Activated CD8-positive, alpha-beta memory T cell treated with anti-CD3 and anti-CD28 coated beads for 48 hours (primary cell): ENCODE data around the gene PTPN7.
"Not testable (repeated sequence)": the region's sequence is repeated elsewhere in the genome, so short reads cannot be mapped to it uniquely, and the experiment has no call there.

Experiments used
- DNase-seq, 3 experiments: peaks; one replicate each; pipeline ENCODE4 v3.0.0-alpha.2; 2020; ENCODE audit warnings: low read depth in 2 of 3, low spot score in 2 of 3

PTPN7 gene

DNA sequence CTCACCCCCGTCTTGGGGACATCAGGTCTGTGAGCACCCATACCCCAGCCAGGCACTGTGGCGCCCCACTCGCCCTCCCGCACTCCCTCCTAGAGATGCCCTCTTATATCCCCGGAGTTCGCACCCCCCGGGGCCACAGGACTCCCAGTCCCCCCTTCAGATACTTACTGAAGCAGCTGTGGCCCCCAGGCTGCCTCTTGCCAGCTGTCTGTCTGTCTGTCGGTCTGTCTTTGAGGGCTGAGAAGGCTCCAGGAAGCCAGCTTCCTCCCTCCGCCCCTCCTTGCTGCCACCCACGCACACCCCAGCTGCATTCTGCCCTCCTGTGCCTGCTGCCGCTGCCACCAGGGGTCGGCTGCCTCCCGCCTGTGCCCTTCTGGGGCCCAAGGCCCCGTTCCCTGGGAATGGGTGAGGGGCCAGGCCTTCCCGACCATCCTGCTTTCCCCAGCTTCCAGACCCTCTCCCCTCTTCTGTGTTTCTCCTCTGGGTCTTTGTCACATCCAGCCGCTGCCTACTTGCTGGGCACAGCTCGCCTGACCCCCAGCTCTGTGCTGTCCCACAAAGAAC, at the start of gene PTPN7:
Gene PTPN7, minus strand, starts transcription at position 226 of the 564 bp plus-strand sequence. CDS start 1,200 bp downstream, outside the sequence.
- peak; percentile 70 to 86 (median 80) for DNase-seq

DNA sequence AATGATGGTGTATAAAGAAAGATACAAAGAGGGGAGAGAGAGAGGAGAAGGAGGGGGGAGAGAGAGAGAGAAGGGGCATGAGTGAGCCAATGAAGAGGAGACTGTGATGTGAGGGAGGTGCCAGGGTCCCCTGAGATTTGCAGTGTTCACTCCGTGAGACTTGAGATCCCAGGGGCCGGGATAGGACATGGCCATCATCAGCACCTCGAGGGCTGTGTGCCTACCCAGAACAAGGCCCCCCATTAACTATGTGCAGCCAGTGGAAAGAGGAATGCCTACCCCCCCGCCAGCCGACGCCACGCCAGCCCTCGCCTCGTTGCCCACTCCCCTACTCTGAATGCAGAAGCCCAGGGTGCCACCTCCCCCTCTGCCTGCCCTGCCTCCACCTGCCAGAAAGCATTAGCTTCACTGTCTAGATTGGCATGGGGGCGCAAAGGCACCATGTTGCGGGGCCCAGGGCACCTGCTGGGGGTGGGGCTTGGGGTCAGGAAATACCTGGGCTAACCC, 48.0 kb upstream of the PTPN7 start:
- DNase-seq = no peak

DNA sequence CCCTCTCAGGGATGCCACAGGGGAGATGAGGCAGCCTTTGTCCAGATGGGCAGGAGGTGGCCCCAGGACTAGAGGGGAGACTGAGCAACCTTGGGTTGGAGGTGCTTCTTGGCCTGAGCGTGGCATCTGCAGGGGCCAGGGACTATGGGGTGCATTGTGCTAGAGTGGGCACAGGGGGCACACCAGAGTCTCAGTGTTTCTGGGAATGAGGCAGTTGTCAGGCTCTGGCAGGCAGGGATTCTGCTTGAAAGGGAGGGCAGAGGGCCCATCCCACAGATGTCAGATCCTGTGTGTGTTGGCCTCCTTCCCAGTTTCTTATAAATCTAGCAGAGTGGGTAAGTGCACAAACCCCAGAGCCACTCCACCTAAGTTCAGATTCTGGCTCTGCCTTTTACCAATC, 46.9 kb upstream of the PTPN7 start:
- DNase-seq = no peak

DNA sequence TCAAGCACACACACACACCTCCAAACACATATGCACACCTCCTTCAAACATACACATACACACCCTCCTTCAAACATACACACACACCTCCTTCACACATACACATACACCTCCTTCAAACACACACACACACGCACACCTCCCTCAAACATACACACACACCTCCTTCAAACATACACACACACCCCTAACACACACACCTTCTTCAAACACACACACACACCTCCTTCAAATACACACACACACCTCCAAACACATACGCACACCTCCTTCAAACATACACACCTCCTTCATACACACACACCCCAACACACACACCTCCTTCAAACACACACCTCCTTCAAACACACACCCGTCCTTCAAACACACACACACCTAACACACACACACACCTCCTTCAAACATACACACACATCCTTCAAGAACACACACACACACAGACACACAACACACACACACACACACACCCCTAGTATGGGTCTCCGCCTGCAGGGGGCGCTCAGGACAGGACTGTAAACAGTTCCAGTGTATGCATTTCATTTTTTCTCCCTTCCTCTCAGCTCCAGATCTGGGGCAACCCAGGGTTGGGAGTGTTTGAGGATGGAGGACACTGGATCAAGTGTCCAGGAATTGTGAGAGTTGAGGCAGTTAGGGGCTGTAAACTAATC, 45.3 kb upstream of the PTPN7 start:
- DNase-seq = no peak

DNA sequence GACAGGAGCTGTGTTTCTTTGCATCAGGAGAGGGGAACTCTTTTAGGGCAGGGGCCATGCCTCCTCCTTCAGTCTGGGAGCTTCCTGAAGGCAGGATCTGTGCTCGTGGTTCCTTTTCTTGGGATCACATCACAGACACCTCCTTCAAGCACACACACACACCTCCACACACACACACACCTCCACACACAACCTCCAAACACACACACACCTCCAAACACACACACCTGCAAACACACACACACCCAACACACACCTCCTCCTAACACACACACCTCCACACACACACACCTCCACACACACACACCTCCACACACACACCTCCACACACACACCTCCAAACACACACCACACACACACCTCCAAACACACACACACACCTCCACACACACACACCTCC, 43.7 kb upstream of the PTPN7 start:
- DNase-seq = no peak

DNA sequence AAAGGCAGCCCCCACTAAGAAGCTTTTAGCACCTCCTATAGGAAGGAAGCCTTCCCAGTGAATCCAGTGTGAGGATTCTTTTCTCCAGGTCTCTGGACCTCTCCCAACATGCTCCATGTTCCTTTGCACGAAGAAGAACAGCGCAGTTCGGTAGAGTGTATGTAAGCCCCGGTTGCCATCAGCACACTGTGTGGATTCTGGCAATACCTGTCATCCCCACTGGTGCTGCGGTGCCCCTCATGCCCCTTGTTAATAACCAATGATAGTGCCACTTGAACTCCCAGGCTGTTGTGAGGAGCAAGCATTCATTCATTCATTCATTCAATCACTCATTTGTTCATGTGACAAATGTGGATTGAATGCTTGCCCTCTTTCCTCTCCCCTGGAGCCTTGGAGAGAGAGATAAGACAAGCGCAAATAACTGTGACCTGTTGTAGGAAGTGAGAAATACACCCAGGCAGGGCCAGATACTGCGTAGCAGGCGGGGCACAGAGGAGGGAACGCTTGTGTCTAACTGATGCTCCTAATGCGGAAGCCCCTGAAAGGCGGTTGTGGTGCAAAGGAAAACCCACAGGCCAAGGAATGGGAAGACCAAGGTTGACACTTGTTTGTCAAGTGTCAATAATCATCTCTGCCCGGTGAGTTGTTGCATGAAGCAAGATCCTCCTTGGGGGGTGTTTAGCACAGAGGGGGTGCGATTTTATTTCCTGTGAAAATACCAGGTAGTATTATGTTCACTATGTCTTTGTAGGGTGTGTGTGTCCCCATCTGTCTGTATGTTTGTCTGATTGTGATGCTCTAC, 43.0 kb upstream of the PTPN7 start:
- DNase-seq = no peak

DNA sequence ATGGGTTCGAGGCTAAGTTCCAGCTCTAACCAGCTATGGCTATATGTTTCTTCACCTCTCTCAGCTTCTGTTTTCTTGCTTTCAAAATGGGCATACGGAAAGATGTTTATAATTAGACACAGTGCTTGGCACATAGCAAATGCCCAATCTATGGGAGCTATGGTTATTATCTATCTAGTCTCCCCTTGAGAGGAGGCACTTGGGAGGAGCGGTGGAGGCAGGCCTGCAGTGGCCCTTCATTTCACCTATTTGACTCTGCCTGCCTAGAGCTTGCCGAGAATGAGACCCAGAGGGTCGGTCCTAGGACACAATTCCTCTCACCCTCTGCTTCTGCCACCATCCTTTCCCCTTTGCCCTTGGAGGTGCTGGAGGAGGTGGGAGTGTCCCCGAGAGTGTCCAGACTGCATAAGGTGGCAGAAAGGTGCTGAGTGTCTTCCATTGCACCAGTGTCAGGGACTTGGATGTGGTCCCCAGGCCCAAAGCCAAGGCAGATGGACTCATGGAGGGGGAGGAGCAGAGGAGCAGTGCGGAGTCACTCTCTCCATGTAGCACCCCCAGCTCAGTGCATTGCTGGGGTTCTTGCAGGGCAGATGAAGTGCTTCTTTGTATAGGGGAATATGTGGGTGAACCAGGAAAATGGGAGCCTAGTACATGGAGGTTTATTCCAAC, 42.2 kb upstream of the PTPN7 start:
- no peak for DNase-seq

DNA sequence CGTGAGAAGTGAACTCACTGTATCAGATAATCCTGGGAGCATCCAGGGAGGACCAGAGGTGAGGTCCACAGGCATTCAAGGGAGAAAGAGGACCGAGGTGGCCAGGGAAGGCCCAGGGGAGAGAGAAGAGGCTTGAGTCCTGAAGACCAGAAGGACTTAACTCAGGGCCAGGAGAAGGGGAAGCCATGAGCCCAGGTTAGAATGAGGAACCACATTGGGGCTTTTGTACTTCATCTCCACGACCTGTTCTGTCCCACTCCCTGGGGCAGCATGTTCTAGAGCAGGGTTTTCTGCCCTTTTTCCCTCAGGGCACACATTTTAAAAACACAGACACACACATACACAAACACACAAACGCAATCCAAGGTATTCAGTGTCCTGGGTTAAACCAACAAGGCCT, 41.6 kb upstream of the PTPN7 start:
- no peak for DNase-seq

DNA sequence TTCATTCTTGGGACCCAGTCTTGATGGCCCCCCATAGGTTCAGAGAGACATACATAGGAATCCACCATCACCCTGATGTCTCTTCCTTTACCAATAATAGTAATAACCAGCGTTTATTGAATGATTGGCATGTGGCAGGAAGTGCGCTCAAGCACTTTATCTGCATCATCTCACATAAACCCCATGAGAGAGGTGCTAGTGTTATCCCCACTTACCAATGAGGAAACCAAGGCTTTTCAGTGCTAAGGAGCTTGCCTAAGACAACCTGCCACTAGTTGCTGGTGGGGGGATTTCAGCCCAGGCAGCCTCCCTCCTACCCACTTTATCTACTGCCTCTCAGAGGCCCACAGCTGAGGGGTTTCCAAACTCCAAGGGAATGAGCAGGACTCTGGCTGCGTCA, 40.9 kb upstream of the PTPN7 start:
- DNase-seq = no peak

DNA sequence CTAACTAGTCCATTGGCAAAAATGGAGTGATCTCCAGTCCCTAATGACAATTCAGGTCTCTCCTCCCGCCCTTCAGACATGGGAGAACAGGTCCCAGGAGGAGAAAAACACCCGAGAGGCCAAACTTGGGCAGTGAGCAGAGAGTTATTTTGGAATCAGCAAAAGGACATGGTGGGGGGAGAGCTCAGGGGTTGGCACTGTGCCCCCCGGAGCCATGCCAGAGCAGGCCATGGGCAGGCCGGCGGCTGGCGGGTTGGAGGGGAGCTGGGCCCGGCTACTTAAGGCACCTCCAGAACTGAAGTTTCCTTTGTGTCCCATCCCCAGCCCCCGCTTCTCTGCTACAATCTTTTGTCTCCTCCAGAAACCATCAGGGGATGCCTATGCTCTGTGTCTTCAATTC, 40.3 kb upstream of the PTPN7 start:
- DNase-seq = no peak

DNA sequence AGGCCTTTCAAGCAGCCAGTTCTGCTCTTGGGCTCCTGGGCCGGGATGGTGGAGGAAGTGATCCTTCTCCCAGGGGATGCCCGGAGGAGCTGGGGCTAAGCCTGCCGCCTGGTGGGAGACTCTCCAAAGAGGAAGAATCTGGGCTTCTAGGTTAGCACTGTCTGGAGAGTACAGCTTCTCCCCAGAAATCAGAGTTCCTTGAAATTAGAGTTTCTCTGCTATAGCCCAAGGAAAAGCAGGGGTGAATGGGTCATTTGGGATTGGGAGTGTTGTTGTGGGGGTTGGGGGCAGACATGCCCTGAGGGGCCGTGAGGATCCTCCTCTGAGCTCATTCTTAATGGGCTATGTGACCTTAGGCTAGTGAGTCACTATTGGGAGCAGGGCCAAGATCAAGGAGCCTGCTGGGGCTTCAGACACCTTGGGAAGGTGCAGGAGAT, 39.7 kb upstream of the PTPN7 start:
- DNase-seq = no peak

DNA sequence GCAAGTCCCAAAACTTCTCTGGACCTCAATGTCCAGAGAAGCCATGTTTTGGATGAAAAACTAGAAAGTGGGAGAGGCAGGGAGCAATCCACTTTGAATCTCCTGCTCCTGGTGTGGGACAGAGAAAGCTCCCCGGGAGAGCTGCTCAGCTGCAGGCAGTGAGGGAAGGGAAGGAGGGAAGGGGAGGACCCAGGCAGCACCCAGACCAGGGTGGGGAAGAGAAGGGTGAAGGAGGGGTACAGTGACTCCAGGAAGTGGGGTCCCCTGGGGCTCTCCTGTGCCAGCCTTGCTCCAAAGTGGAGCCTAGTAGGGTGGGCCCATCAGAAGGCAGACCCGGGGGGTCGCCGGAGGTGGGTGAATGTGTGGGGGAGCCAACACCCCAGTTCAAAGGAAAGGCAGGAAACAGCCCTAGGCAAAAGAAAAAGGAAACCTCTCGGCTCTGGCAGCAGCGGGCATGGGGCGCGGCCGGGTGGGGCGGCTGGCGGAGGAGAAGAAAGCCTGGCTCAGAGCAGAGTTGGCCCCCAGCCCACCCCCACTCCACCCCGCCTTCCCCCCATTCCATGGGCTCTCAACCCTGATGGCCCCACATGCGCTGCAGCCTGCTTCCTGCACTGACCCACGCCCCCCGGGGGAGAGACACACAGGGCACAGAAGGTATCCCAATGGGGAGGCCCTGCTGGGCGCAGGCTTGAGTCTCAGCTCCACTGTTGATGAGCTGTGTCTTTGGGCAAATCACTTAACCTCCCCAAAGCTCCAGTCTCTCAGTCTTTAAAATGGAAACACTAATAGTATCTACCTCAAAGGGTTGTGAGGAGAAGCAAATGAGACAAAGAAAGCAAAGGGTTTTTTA, 38.9 kb upstream of the PTPN7 start:
- no peak for DNase-seq

DNA sequence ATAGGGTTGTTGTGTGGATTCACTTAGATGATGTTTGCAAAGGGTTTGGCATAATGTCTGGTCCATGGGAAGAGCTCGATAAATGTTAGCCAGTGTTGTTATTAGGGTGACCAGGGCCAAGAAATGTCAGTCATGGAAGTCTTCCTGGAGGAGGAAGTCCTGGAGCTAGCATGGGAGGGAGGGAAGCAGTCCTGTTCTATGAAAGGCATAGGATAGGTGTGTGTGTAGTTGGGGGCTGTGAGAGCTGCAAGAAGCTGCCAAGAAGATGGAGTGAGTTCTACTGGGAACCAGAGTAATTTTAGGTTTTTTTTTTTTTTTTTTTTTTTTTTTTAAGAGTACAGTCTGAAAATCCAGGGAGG, 37.9 kb upstream of the PTPN7 start:
- no peak for DNase-seq

DNA sequence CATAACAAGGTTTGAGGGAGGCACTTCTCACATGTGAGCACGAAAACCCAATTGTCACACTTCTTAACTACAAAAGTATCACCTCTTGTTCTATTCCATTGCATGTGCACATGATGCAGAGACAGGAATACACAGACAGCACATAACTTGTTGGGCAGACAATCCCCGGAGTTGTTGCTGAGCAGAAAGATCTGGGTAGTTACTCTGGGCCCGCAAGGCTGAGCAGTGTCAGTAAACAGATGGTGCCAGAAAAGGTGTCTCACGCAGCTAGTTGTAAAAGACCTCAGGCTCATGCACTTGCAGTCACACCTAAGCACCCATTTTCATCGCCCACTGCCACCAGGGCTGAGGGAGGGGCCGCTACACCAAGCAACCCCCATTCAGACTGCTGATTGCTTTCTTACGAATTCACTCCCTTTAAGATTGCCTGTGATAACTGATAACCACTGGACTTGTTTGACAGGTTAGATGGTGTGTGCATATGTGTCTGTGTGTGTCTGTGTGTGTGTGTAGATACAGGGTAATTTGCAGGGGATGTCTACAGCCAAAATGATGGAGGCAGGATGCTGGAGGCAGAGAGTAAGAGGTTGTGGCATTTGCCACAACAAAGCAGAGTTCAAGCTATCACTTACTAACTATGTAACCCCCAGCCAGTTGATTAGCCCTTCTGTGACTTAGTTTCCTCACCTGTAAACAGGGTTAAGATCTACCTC, 37.4 kb upstream of the PTPN7 start:
- no peak for DNase-seq

DNA sequence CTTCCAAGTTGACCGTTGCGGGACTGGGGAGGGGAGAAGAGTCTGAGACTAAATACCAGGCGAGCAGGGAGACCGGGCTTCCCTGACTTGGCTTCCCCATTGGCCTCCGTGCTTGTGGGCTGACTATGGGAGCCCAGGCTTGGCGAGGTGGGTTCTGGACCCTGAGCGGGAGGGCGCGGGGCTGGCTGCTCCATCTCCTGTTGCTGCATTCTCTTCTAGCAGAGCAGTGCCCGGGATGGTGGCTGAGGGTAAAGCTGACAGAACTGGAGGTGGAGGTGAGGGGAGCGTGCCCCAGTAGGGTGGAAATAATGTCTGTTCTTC, 33.9 kb upstream of the PTPN7 start:
- DNase-seq = no peak

DNA sequence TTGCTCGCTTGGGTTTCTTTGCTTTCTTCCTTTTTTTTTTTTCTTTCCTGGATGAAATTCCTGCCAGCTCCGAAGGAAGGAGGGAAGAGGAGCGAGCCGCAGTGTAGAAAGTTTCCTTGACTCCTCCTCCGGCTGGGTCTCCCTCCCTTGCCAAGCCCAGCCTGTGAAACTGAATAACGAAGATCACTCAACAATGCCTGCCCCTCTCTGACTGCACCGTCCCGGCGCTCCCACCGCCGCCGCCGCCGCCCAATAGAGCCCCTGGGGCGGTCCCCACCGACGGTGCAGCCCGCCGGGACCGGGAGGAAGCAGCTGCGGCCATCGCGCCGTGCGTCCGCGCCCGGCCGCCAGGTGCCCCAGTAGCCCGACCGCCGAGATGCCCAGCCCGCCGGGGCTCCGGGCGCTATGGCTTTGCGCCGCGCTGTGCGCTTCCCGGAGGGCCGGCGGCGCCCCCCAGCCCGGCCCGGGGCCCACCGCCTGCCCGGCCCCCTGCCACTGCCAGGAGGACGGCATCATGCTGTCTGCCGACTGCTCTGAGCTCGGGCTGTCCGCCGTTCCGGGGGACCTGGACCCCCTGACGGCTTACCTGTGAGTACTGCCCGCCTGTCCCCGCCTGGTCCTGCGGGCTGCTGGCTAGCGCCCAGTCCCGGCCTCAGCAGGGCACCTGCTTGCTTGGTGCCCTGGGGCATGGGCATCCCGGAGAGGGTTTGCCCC, 33.4 kb upstream of the PTPN7 start, which contains the start of gene LGR6:
Gene LGR6, plus strand, starts transcription at position 186 of the 714 bp plus-strand sequence. Its CDS starts 191 bp downstream, at position 377.
- no peak for DNase-seq

DNA sequence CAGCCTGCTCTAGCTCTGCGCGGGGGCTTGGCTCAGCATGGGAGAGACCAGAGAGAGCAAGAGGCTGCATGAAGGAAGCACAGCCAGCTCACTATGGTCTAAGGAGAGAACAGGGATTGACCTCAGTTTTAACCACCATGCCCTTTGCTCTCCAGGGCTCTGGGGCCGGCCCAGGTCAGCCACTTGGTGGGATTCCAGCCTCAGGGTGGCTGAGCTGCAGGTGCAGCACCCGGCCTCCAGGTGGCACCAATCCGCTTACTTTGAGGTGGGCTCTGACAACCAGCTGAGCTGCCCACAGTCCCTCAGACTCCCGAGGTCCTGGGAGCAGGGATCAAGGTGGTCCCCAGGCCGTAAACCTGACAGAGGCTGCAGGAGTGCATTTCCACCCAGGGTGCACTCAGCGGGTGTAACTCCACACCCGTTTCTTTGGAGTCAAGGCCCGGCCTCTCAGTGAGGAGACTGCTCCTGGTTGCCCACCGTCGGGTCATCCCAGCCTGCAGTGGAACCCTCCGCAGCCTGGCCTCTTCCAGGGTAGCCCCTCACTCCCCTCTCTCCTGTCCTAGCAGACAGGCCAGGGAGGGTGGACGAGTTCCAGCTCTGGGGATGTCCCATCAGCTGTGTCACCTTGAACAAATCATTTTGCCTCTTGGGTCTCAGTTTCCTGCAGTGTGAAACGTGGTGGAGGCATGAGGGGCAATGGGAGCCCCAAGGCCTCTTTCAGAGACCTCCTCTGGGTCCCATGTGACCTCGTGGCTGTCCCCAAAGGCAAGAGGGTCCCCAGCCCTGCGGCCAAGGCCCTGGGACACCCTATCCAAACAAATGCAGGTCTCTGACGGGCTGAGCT, 32.6 kb upstream of the PTPN7 start:
- peak in 2 of 3 experiments; percentile 15 to 40 for DNase-seq

DNA sequence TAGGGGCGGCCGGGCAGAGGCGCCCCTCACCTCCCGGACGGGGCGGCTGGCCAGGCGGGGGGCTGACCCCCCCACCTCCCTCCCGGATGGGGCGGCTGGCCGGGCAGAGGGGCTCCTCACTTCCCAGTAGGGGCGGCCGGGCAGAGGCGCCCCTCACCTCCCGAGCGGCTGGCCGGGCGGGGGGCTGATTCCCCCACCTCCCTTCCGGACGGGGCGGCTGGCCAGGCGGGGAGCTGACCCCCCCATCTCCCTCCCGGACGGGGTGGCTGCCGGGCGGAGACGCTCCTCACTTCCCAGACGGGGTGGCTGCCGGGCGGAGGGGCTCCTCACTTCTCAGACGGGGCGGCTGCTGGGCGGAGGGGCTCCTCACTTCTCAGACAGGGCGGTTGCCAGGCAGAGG, 31.0 kb upstream of the PTPN7 start:
- not testable (repeated sequence) for DNase-seq
